ENCODE results near the gene PLIN5.

The PLIN5 gene

DNA sequence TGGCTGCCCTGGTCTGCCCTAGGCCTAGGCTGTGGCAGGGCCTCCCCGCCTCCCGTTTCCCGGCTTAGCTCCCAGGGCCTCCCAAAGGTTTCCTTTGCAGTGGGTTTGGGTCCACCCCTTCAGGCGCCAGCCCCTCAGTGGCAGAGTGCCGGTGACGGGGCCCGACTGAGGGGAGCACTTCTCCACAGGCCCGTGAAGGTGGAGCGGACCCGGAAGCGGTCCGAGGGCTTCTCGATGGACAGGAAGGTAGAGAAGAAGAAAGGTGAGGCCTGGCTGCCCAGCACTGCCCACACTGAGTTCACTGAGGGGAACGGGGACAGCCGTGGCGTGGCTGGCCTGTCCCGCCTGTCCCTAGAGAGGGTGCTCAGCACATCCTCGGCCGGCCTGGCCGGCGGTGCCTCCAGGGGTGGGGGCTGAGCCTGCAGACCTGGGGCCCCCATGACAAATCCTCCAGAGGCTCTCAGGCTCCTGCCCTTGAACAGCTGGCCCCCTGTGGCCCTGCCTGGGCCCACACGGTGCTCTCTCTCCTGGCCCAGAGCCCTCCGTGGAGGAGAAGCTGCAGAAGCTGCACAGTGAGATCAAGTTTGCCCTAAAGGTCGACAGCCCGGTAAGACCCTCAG is 37.1 kb downstream of the PLIN5 start:
- no peak for DNase-seq
- in situ Hi-C loops (cut with MboI; ENCODE audit: low pct_unique_long_range_greater_than_20kb, low sequenced_read_pairs): no loop called here

DNA sequence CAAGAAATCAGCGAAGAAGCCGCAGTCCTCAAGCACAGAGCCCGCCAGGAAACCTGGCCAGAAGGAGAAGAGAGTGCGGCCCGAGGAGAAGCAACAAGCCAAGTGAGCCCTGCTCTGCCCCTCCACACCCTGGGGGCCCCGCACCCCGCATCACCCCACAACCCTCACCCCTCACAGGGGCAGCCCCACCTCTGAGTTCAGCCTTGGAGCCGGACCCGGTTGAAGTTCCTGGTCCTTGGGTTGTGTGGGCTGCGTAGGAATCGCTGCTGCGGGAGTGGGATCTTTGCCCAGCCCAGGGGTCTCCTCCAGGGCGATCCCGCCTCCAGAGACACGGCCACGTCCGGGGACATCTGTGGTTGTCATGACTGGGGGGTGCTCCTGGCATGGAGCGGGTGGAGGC is 38.7 kb downstream of the PLIN5 start:
- in situ Hi-C loops (cut with MboI; ENCODE audit: low pct_unique_long_range_greater_than_20kb, low sequenced_read_pairs): no loop called here
- DNase-seq: no peak

DNA sequence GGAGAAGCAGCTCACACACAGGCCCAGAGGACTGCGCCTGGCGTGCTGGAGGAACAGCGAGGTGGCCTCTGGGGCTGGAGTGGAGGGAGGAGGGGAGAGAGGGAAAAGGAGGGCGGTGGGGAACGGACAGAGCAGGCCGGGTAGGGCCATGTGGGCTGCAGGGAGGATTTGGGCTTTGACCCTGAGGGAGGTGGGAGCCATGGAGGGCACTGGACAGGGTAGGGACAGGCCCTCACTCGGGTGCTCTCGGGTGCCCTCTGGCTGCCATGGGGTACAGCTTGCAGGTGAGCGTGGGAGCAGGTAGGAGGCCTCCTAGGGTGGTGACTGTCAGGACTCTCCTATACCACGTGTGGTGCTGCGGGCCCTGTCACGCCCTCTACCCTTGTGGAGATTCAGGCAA is 39.6 kb downstream of the PLIN5 start:
- DNase-seq: no peak
- in situ Hi-C loops (cut with MboI; ENCODE audit: low pct_unique_long_range_greater_than_20kb, low sequenced_read_pairs): no loop called here

DNA sequence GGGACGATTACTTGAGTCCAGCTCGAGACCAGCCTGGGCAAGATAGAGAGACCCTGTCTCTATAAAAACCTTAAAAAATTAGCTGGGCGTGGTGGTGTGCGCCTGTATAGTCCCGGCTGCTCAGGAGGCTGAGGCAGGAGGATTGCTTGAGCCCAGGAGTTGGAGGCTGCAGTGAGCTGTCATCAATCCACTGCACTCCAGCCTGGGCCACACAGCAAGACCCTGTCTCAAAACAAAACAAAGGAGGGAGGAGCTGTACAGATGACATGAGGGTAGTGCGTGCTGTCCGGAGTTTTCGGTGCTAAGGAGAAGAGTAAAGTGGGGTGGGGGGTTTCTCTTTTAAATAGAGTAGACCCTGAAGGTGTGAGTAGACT is 40.3 kb downstream of the PLIN5 start:
- in situ Hi-C loops (cut with MboI; ENCODE audit: low pct_unique_long_range_greater_than_20kb, low sequenced_read_pairs): no loop called here

DNA sequence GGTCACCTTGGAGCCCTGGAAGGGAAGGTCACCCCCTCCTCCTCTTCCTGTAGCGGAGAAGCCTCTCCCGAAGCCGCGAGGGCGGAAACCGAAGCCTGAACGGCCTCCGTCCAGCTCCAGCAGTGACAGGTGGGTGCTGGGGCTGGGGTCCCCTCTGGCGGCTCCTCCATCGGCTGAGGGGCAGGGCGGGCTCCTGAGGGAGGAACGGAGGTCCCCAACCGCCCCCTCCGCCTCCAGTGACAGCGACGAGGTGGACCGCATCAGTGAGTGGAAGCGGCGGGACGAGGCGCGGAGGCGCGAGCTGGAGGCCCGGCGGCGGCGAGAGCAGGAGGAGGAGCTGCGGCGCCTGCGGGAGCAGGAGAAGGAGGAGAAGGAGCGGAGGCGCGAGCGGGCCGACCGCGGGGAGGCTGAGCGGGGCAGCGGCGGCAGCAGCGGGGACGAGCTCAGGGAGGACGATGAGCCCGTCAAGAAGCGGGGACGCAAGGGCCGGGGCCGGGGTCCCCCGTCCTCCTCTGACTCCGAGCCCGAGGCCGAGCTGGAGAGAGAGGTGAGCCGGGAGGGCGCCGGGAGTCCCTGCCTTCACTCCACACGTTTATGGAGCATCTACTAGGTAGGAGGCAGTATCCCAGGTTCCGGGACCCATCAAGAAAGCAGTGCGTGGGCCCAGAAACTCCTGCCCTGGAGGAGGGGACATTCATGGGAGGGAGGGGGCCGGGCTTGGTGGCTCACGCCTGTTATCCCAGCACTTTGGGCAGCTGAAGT is 40.9 kb downstream of the PLIN5 start:
- DNase-seq: no peak
- in situ Hi-C loops (cut with MboI; ENCODE audit: low pct_unique_long_range_greater_than_20kb, low sequenced_read_pairs): no loop called here

More for the DNA sequence above, 40.3 kb downstream of the PLIN5 start:
- no peak for DNase-seq

DNA sequence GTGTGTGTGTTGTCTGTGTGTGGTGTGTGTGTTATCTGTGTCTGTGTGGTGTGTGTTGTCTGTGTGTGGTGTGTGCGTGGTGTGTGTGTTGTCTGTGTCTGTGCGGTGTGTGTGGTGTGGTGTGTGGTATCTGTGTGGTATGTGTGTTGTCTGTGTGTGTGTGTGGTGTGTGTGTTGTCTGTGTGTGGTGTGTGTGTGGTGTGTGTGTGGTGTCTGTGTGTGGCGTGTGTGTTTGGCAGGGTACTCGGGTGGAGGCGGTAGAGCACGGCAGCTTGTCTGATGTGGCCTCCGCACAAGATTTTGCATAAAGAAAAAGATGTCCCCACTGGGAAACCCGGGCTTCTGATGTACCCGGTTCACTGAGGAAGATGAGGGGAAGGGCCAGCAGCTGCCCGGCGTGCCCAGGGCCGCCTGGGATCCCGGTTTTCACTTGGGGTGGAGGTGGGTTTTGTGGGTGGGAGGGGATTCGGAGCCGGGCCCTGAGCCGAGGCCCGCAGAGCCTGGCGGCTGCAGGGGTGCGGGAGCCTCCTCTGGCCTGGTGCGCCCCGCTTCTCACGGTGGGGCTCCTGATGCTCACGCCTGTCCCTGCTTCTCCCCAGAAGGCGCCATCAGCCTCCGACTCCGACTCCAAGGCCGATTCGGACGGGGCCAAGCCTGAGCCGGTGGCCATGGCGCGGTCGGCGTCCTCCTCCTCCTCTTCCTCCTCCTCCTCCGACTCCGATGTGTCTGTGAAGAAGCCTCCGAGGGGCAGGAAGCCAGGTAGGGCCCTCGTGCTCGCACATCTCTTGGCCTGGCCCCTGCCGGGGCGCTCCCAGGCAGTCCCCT is 41.7 kb downstream of the PLIN5 start:
- in situ Hi-C loops (cut with MboI; ENCODE audit: low pct_unique_long_range_greater_than_20kb, low sequenced_read_pairs): no loop called here
- DNase-seq: no peak

DNA sequence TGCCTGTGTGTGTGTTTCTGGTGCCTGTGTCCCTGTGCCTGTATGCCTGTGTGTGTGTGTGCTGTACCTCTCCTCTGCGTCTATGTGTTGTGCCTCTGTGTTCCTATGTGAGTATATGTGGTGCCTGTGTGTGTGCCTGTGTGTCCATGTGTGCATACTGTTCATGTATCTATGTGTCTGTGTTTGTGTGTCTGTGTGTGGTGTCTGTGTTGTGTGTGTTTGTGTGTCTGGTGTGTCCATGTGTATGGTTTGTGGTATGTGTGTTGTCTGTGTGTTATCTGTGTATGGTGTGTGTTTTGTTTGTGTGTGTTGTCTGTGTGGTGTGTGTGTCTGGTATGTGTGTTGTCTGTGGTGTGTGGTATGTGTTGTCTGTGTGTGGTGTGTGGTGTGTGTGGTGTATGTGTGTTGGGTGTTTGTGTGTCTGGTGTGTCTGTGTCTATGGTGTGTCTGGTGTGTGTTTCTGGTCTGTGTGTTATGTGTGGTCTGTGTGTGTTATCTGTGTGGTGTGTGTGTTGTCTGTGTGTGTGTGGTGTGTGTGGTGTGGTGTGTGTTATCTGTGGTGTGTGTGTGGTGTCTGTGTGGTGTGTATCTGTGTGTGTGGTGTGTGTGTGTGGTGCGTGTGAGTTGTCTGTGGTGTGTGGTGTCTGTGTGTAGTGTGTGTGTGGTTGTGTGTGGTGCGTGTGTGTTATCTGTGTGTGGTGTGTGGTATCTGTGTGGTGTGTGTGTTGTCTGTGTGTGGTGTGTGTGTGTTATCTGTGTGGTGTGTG is 42.5 kb downstream of the PLIN5 start:
- in situ Hi-C loops (cut with MboI; ENCODE audit: low pct_unique_long_range_greater_than_20kb, low sequenced_read_pairs): no loop called here
- no peak for DNase-seq

DNA sequence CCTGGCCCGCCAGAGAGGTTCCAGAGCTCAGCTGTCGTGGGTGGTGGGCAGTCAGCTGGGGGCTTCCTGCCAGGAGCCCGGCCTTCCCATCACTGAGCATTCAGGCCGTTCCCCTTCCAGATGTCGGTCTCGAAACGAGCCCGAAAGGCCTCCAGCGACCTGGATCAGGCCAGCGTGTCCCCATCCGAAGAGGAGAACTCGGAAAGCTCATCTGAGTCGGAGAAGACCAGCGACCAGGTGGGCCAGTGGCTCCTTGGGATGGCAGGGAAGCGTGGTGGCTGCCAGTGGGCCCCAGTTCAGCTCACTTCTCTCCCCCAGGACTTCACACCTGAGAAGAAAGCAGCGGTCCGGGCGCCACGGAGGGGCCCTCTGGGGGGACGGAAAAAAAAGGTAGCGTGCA is 43.6 kb downstream of the PLIN5 start:
- in situ Hi-C loops (cut with MboI; ENCODE audit: low pct_unique_long_range_greater_than_20kb, low sequenced_read_pairs): no loop called here
- DNase-seq: no peak

DNA sequence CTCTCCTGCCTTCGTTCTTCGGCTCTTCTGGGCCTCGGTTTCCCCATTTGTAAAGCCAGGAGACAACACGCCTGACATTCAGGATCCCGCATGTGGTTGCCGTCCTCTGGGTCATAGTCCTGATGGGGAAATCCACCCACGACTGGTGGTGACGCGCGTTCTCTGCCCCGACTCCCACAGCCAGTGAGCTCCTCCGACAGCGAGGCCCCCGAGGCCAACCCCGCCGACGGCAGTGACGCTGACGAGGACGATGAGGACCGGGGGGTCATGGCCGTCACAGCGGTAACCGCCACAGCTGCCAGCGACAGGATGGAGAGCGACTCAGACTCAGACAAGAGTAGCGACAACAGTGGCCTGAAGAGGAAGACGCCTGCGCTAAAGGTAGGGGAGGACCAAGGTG is 46.5 kb downstream of the PLIN5 start:
- in situ Hi-C loops (cut with MboI; ENCODE audit: low pct_unique_long_range_greater_than_20kb, low sequenced_read_pairs): no loop called here
- DNase-seq: no peak

DNA sequence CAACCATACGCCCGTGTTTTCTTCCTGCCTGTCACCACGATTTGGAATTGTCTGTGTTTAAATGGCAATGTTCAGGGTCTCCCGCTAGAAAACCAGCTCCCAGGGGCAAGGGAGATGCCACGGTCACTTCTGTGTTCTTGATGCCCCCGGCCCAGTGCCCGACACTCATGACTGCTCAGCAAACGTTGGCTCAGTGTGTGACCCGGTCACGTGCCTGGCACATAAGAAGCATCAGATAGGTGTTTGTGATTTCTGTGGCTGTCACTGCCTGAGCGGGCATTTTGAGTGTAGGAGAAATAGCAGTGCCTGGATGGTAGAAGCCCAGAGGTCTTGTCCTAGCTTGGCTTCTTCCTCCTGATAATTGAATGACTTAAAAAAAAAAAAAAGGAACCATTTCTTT is 47.5 kb downstream of the PLIN5 start:
- DNase-seq: no peak
- in situ Hi-C loops (cut with MboI; ENCODE audit: low pct_unique_long_range_greater_than_20kb, low sequenced_read_pairs): no loop called here

DNA sequence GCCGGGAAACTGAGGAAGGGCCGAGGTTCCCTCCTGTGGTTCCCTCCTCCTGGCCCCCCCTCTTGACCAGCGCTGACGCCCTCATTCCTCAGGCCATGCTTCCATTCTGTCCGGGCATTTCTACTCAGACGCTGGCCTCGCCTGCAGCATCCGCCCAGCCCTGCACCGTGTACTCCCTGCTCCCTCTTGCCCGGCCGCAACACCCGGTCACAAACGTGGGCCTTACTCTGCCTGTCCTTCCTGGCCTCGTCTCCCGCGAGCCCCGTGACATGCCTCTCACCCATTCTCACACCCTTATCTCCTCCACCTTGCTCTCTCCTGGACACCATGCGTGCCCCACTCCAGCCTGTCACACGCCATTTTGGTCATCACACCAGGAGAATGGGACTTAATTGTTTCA is 51.6 kb downstream of the PLIN5 start:
- DNase-seq: no peak
- in situ Hi-C loops (cut with MboI; ENCODE audit: low pct_unique_long_range_greater_than_20kb, low sequenced_read_pairs): no loop called here

DNA sequence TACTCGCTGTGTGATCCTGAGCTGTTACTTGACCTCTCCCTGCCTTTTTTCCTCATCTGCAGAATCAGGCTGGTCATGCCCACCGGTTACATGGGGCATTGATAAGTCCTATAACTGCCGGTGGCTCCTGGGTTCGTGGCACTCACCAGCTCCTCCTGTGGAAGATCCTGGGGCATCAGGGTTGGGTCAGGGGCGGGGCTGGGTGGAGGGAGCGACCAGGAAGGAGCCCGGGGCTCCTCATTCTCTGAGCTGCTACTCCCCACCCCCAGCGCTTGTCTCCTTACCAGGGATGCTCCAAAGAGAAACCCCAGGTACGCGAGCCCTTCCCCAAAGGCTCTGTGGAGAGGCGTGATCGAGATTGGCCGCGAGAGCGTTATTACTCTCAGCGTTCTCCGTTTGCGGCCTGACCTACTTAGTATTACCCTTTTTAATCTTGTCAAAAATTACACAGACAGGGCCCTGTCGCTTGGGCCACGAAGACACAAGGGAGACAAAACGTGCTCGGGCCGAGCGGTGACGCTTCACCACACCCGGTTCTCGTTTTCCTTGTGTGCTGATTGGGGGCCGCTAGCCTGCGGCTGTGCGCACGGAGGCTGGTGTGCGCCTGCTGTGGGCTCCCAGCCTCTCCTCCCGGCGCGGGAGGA is 52.2 kb downstream of the PLIN5 start:
- in situ Hi-C loops (cut with MboI; ENCODE audit: low pct_unique_long_range_greater_than_20kb, low sequenced_read_pairs): no loop called here

DNA sequence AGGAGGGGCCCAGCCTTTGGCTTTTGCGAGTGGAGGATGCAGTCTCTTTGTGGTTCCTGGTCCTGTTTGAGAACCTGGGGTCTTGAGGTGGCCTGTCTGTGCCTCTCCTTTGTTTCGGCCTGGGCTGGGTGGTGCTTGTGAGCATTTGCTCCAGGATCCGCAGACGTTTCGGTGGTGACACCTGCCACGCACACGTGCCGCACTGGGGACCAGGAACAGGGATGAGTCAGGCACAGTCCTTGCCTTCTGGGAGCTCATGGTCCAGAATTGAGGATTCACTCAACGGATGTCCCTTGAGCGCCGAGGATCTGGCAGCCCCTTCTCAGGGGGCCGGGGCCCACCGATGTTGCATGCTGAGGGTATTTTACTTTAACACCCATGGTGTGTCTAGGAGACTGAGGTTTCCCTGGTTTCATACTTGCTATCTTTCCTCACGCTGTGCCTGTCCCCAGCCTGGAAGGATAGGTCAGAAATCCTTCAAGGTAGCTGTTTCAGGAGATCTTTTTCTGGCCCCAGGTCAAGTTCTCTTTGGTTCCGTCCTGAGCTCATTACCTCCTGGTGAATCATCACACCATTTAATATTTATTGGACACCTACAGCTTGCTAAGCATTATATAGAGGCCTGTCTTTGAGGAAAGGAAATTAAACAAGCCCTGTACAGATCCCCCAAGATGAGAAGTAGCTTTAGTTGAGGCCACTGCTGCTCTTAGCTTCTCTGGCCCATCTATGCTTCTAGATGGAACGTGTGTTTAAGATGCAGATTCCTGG is 57.8 kb downstream of the PLIN5 start:
- no peak for DNase-seq
- in situ Hi-C loops (cut with MboI; ENCODE audit: low pct_unique_long_range_greater_than_20kb, low sequenced_read_pairs): no loop called here

More for the DNA sequence above, 52.2 kb downstream of the PLIN5 start:
- no peak for DNase-seq

DNA sequence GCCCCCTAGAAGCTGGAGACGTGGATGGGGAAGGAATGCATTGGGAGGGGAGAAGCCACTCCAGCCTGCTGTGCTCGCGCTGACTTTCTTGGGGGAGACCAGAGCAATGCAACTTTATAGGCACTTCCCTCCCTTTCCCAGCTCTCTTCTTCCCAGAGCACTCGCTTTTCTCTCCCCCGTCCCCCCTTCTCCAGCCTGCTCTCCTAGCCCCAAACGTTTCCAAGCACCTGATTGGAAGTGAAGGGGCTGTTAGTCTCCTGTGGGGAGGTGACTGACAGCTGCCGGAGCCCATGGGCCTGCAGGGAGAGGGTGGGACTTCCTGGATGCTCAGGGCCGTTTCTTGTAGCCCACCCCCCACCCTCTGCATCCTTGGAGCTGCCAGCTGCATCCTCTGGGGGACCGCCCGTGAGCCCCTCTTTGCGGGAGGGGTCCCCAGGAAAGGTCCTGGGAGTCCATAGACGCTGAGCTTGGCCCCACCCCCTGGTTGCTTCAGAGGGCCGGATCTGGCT is 60.5 kb downstream of the PLIN5 start:
- in situ Hi-C loops (cut with MboI; ENCODE audit: low pct_unique_long_range_greater_than_20kb, low sequenced_read_pairs): no loop called here
- DNase-seq: no peak

DNA sequence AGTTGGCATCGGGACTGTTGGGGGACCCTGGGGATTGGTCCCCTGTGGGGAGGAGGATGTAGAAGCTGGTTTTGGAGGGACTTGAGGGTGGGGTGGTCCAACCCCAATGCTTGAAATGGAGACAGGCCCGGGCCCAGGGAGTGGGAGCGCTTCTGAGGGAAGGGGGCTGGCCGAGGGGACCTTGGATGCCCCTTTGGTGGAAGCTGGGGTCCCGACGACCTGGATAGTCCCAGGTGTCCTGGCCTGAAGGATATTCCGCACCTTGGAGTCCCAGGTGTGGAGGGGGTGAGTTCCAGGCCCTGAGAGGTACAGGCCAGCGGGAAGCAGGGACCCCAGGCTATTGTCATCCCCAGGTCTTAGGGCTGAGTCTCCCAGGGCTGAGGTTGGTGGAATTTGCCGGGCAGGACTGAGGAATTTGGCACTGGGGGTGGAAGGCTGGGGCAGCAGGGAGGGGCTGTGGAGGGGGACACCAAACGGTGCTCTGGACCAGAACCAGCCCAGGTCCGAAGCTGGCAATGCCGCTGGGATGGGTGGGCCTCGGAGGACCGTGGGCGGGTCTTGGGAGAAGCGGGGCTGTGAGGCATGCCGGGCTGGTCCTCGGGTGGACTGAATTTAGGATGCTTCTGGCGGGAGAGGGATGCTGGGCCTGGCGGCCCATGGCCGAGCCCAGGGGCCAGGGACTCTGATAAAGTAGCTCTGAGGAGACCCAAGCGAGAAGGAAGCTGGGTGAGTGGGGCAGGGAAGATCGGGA is 61.1 kb downstream of the PLIN5 start:
- in situ Hi-C loops (cut with MboI; ENCODE audit: low pct_unique_long_range_greater_than_20kb, low sequenced_read_pairs): no loop called here

DNA sequence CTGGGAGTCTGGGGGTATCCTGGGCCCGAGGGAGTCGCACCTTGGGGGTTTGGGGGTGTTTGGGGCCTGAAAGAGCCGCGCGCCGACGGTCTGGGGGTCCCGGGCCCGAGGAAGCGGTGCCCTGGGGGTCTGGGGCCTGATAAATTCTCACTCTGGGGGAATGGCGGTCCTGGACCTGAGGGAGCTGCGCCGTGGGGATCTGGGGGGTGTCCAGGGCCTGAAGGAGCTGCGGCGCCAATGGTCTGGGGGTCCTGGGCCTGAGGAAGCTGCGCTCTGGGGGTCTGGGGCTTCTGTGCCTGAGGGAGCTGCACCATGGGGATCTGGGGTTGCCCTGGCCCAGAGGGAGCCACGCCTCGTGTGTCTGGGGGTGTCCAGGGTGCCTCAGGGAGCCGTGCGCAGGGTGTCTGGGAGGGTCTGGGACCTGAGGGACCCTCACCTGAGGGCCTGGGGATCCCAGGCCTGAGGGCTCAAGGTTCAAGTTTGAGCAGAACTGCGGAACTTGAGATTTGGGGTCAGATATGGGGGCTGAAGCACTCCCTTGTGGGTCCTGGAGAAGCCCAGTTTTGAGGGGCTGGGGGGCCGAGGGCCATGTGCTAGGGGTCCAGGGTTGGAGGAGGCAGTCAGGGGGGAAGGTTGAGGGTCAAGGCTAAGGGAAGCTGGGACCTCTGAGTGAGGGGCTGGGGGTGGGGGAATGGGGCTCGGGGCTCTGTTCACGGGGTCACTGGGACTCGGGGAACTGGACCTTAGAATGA is 61.8 kb downstream of the PLIN5 start:
- in situ Hi-C loops (cut with MboI; ENCODE audit: low pct_unique_long_range_greater_than_20kb, low sequenced_read_pairs): no loop called here
- no peak for DNase-seq

More for the DNA sequence above, 61.1 kb downstream of the PLIN5 start:
- no peak for DNase-seq
